A375 (cell line): ENCODE data around the gene YJEFN3. TPM values are rescaled to one million over a fixed set of nuclear protein-coding genes. Genes with fewer than 3 reads are reported as not detected.

ENCODE experiments used
- total RNA-seq: library from RNA; depleted of rRNA; stranded (reverse); fragments of >200 nt; shearing (Covaris generic); gene quantifications from 2 replicates; pipeline ENCODE4 v1.2.3, GENCODE V29; 2014; rRNA removed

Gene YJEFN3, protein sequence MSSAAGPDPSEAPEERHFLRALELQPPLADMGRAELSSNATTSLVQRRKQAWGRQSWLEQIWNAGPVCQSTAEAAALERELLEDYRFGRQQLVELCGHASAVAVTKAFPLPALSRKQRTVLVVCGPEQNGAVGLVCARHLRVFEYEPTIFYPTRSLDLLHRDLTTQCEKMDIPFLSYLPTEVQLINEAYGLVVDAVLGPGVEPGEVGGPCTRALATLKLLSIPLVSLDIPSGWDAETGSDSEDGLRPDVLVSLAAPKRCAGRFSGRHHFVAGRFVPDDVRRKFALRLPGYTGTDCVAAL
- 6.2 and 8.1 TPM in 2 replicates for total RNA-seq

DNA sequence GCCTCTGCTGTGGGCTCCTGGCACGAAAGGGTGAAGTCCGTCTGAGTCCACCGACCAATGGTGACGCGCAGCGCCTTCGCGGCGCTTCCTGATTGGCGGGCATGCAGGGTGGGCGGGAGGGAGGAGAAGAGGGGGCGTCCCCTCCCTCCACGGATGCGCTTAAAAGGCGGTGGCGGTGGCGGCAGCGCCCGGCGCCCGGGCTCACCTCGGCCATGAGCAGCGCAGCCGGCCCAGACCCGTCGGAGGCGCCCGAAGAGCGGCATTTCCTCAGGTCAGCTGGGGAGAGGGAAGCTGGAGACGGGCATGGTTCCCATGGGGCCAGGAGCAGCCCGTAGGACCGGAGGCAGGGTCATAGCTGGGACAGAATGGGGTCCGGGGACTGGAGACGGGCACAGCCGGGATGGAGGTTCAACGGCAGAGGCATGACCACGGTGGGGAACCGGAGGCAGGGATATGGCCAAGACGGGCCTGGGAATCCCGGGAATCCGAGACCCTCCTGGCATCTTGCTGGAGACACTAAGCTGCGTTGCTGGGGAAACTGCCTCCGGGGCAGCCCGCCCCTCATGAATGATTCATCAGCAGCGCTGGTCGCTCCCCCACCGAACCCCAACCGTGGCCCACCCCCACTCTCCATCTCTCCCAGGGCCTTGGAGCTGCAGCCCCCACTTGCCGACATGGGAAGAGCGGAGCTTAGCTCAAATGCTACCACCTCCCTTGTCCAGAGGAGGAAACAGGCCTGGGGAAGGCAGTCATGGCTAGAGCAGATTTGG is at the start of gene YJEFN3:
YJEFN3 (plus strand) TSS at position 191 of the 770 bp plus-strand sequence; CDS start at position 213, 22 bp downstream.

DNA sequence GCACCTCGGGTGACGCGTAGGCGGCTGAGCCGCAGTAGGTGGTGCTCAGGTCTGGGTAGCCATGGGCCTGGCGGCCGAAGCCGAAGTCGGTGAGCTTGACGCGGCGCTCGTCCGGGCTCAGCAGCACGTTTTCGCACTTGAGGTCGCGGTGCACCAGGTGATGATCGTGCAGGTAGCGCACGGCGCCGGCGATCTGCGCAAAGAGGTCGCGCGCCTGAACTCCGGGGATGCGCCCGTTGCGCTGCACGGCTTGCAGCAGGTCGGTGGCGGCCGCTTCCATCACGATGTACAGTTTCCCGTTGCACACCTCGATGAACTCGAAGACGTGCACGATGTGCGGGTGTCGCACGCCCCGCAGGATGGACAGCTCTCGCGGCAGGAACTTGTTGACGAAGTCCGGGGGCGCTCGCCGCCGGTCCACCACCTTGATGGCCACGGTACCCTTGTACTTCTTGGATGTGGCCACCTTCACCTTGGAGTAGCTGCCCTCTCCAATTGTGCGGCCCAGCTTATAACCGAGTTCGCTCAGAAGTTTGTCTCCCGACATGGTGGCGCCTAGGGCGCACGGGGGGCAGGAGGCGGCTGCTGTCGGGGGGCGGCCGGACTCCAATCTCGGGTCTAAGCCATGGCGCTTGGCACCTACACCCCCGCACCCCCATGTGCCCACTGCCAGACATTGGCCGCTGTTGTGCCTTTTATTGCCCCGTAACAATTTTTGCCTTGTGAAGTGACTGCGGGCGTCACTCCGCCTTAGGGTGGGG is 13.7 kb upstream of the YJEFN3 start, which contains the start of gene TSSK6:
TSSK6 (minus strand) TSS at position 668 of the 761 bp plus-strand sequence; CDS start at position 547, 121 bp downstream.

GRCh38 chr19:19515642-19516519 is 12.8 kb upstream of the YJEFN3 start, which contains the start of gene NDUFA13:
Gene NDUFA13, plus strand, starts transcription at chr19:19516225. Its CDS starts 14 bp downstream, at chr19:19516239.

DNA sequence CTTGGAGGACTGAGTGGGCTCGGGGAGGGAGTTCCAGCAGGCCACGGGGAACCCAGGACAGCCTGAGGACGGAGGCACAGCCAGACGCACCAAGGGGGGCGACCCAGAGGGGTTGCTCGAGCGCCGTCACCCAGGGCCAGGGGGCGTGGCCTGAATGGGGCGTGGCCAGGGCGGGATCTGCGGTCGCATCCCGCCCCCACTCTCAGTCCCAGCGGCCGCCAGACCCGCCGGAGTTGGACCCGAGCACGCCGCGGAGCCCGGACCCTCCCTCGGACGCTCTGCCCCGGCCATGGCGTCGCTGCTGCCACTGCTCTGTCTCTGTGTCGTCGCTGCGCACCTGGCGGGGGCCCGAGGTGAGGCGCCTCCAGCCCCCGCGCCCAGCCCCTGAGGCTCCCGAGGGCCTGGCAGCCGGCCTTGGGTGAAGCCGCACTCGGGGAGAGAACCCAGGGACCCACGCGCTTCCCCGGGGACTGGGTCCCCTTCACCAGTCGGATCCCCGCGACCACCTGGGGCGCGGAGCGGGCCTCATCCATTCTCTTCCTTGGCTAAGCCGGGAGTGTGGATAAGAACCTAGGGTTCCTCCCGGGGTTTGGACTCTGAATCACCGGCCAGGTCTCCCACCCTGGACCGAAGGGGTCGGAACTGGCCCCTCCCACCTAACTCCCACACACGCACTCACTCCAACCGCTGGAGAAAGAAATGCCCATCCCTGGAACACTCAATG is 9.5 kb downstream of the YJEFN3 start, which contains the start of gene CILP2:
CILP2 (plus strand) TSS at position 205 of the 724 bp plus-strand sequence; CDS start at position 290, 85 bp downstream.

Other genes with a start within 250 kb of the YJEFN3 start
- 58.6 and 63.9 TPM in 2 replicates for gene SUGP1, start 208.4 kb upstream of the YJEFN3 start, total RNA-seq
- gene MAU2, start 208.1 kb upstream of the YJEFN3 start, total RNA-seq: 51.7 and 61.4 TPM in 2 replicates
- 110 and 123 TPM in 2 replicates for gene GATAD2A, start 123.2 kb upstream of the YJEFN3 start, total RNA-seq
- gene TSSK6, start 13.4 kb upstream of the YJEFN3 start, total RNA-seq: 2.1 and 2.8 TPM in 2 replicates
- gene NDUFA13, start 12.7 kb upstream of the YJEFN3 start, total RNA-seq: 600 and 677 TPM in 2 replicates
- gene CILP2, start 9.4 kb downstream of the YJEFN3 start, total RNA-seq: 2.0 and 3.1 TPM in 2 replicates
- gene PBX4, start 89.8 kb downstream of the YJEFN3 start, total RNA-seq: 5.2 and 6.6 TPM in 2 replicates
- 5.9 and 7.5 TPM in 2 replicates for gene LPAR2, start 99.3 kb downstream of the YJEFN3 start, total RNA-seq
- 11.4 and 13.6 TPM in 2 replicates for gene GMIP, start 114.7 kb downstream of the YJEFN3 start, total RNA-seq
- 72.9 and 73.7 TPM in 2 replicates for gene ATP13A1, start 134.8 kb downstream of the YJEFN3 start, total RNA-seq
- gene ZNF101, start 139.9 kb downstream of the YJEFN3 start, total RNA-seq: 7.3 and 12.3 TPM in 2 replicates
- gene ZNF14, start 204.2 kb downstream of the YJEFN3 start, total RNA-seq: 3.1 and 3.2 TPM in 2 replicates